Activated naive CD4-positive, alpha-beta T cell treated with anti-CD3 and anti-CD28 coated beads, Interleukin-2, amount 50 U/mL, for 24 hours (primary cell): ENCODE measurements around the gene SLC6A6.
A peak's percentile ranks its signal among the peaks of the same experiment; 100 is the strongest.

Source experiments
- H3K27ac Mint-ChIP-seq: one replicate; pipeline ENCODE4 v1.8.0; 2021; ENCODE audit warnings: mild to moderate bottlenecking, mixed read lengths
- H3K27me3 Mint-ChIP-seq: one replicate; pipeline ENCODE4 v1.8.0; 2021; ENCODE audit warnings: mixed read lengths
- H3K36me3 Mint-ChIP-seq: one replicate; pipeline ENCODE4 v1.8.0; 2021; ENCODE audit warnings: mixed read lengths
- H3K4me1 Mint-ChIP-seq: one replicate; pipeline ENCODE4 v1.8.0; 2021; ENCODE audit warnings: mixed read lengths
- H3K4me3 Mint-ChIP-seq: one replicate; pipeline ENCODE4 v1.8.0; 2021; ENCODE audit warnings: mild to moderate bottlenecking, mixed read lengths
- H3K9me3 Mint-ChIP-seq: one replicate; pipeline ENCODE4 v1.8.0; 2021; ENCODE audit warnings: mixed read lengths

The SLC6A6 gene

DNA sequence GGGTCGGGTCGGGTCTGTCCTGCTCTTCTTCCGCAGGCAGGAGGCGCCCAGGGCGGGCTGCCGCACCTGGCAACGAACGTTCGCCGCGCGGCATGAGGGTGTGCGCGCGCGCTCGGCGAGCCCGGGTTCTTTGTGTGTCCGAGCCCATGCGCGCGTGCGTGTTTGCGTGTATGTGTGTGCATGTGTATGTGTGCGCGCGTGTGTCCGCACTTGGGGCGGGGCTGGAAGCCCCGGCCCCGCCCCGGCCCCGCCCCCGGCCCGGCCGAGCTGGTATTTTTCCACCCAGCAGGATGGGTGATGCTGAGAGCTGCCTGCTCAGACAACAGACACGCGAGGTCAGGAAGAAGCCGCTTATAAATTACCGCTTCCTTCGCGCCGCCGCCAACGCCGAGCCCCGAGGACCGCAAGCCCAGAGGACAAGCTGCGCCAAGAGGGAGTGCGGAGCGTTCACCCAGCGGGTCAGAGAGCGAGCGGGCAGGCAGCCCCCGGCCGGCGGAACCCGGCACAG, at the start of gene SLC6A6:
SLC6A6 (plus strand) TSS at position 303 of the 508 bp plus-strand sequence. CDS start 41,029 bp downstream, outside the sequence.
- Mint-ChIP-seq H3K9me3 (no peaks in the 10 kb centered on the region), H3K4me1 (peaks cover 40% of the 10 kb centered on the region), H3K27me3 (no peaks in the 10 kb centered on the region), H3K4me3 (peak within 1 kb of the TSS; percentile 97), H3K27ac (peak within 1 kb of the TSS; percentile 97), H3K36me3 (peaks cover 4% of the 10 kb centered on the region)

DNA sequence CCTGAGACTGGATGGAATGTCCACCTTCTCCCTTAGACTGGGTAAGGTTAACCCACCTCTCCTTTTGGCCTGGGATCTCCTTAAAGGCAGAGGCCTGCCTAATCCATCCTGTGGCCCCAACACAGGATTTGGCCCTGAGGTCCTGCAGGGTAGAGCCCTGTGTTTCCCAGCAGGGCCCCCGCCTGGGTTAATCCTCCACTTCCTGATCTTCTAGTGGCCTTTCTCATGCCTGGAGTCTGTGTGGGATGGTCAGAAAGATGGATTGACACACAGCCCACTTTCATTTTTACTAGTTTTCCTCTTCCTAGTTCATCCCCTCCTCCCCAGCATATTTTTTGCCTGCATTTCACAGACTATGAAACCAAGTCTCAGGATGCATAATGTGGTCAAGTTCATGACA, 48.9 kb upstream of the SLC6A6 start:
- H3K9me3 Mint-ChIP-seq = no peaks in the 10 kb centered on the region
- H3K27ac Mint-ChIP-seq = no peak overlapping the region
- H3K4me3 Mint-ChIP-seq = no peak overlapping the region
- H3K27me3 Mint-ChIP-seq = no peaks in the 10 kb centered on the region
- no peaks in the 10 kb centered on the region for H3K4me1 Mint-ChIP-seq
- H3K36me3 Mint-ChIP-seq = no peaks in the 10 kb centered on the region

DNA sequence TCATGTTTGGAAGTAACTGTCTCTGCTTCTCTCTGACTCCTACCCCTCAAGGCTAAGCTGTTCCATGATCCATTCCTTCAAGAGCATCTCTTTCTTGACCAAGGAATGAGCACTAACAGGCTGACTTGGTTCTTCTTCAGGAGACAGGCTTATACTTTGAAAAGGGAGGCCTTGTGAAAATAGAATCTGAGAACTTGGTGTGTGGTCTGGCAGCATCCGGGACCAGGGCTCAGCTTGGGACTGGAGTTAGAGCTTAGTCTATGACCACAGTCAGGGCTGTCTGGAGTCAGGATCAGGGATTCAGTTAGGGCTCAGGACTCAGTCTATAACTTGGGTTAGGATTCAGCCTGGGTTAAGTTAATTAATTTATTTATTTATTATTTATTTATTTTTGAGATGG, 44.9 kb upstream of the SLC6A6 start:
- H3K9me3 Mint-ChIP-seq = no peaks in the 10 kb centered on the region
- H3K4me3 Mint-ChIP-seq = no peak overlapping the region
- no peak overlapping the region for H3K27ac Mint-ChIP-seq
- H3K27me3 Mint-ChIP-seq = no peaks in the 10 kb centered on the region
- no peaks in the 10 kb centered on the region for H3K36me3 Mint-ChIP-seq
- H3K4me1 Mint-ChIP-seq = no peaks in the 10 kb centered on the region

DNA sequence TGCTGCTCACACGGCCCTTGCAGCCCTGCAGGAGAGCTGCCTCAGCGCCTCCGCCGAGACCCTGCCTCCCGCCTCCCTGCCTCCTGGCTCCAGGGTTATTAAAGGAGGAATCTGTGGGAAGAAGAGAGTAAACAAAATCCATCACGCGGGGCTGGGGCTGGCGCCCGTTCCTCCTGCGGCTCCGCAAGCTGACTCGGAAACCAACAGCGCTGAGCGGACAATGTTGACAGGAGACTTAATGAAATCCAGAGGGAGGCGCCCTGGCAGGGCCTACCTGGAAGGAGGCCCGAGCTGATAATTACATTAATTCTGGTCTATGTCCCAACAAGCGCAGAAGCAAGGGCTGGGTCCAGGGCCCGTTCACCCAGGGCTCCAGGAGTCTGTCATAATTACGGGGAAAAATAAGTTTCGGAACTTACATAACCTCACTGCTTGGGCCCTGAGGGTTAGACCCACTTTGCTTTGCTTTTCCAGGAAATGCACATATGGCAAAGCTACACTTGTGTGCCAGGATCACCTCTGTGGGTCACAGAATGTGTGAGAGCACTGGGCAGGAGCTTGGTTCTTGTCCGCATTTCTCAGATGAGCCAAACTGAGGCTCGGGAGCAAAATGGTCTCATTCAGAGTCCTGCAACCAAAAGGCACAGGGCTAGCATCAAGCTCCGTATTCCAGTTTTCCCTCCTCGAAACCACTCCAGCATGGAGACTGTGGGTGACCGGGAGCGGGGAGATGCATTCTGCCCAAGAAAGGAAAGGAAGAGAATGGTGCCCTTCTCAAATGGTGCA, 43.8 kb upstream of the SLC6A6 start:
- Mint-ChIP-seq H3K27ac (no peak overlapping the region), H3K36me3 (no peaks in the 10 kb centered on the region), H3K9me3 (no peaks in the 10 kb centered on the region), H3K27me3 (no peaks in the 10 kb centered on the region), H3K4me1 (no peaks in the 10 kb centered on the region), H3K4me3 (no peak overlapping the region)

DNA sequence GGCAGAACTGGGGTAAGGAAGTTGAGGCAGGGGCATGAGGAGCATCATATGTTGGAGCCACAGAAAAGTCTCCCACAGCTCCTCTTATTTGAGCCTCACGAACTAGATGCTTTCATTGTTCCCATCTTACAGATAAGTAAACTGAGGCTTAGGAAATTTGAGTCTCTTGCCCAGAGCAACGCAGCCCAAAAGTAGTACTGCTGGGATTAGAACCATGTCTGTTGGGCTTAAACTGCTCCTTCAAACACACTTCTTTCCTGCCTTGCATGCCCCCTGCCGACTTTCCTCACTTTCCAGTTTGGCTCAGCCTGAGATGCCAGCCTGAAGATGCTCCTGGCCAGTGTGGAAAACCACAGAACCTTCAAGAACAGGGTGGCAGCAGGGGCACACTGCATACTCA, 43.1 kb upstream of the SLC6A6 start:
- H3K27me3 Mint-ChIP-seq = no peaks in the 10 kb centered on the region

DNA sequence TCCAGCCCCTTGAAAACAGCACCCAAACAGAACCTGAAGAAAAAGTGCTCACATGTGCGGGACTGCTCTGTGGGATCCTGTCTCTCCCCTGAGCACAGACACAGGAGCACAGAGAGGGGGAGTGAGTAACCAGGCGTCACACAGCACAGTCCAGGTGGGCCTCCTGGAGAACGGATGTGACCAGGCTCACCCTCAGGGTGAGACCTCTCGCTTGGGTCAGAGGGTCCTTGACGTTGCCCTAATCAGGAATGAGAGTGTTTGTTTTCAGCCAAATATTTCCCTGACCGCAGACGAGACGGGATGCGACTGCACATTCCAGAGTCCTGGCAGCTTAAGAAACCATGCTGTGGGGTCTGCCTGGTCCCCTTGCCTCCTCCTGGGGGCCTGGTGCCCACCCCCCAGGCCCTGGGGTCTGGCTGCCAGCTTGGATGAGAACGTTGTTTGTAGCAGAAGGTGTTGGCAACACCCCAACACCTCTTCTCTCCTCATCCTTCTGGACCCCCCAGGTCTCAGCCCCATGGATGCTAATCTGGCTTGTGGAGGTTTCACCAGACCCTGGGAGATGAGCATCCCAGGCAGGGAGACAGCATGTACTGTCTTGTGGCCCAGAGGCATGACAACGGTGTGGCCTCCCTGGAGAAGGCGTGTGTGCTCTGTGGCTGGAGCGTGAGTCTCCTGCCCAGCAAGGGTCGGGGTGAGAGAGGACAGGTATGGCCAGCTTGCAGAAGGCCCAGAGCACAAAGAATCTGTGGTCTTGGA, 42.1 kb upstream of the SLC6A6 start:
- Mint-ChIP-seq H3K27ac (no peak overlapping the region), H3K4me1 (no peaks in the 10 kb centered on the region), H3K9me3 (no peaks in the 10 kb centered on the region), H3K4me3 (no peak overlapping the region), H3K36me3 (no peaks in the 10 kb centered on the region), H3K27me3 (no peaks in the 10 kb centered on the region)

More for the DNA sequence above, 43.1 kb upstream of the SLC6A6 start:
- H3K4me3 Mint-ChIP-seq = no peak overlapping the region
- no peaks in the 10 kb centered on the region for H3K36me3 Mint-ChIP-seq
- no peaks in the 10 kb centered on the region for H3K9me3 Mint-ChIP-seq
- no peaks in the 10 kb centered on the region for H3K4me1 Mint-ChIP-seq
- H3K27ac Mint-ChIP-seq = no peak overlapping the region

DNA sequence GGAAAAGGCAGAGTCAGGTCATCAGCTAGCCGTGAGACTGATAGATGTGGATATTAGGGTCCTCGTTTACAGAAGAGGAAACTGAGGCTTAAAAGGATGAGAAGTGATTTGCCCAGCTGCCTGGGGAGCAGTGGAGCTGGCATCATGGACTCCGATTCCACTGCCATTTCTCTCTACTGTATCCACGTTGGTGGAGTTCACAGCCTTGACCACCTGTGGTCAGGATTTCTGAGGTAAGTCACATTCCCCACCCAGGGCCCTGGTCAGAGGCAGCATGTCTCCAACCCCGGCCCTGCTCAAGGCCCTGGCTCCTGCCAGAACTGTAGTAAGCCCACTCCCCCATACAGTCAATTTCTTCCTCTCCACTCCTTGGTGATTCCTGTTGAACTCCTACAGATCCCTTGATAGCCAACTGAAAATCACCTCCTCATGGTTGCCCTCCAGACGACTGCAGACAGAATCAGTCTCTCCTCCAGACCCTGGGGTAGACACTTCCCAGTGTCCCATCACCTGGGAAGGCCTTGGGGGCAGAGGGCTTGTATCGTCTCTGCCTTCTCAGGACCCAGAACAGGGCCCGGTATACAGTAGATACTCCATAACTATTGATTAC, 41.2 kb upstream of the SLC6A6 start:
- Mint-ChIP-seq H3K27ac (no peak overlapping the region), H3K4me1 (no peaks in the 10 kb centered on the region), H3K36me3 (no peaks in the 10 kb centered on the region), H3K27me3 (no peaks in the 10 kb centered on the region), H3K4me3 (no peak overlapping the region), H3K9me3 (no peaks in the 10 kb centered on the region)

DNA sequence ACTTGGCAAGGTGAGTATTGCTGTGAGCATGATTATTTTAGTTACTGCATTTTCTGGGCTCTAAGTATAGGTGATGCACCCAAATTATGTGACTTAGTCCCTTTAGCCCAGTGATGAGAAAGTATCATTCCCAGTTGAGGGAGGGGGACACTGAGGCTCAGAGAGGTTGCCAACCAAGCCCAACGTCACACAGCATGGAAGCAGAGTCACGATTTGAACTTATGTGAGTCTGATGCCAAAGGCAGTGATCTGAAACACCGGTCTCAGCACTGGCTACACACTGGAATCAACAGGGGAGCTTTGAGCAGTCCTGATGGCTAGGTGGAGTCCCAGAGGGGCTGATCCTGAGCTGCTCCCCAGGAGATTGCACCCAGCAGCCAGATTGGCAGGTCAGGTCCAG, 39.5 kb upstream of the SLC6A6 start:
- Mint-ChIP-seq H3K4me1 (no peaks in the 10 kb centered on the region), H3K27ac (no peak overlapping the region), H3K4me3 (no peak overlapping the region), H3K27me3 (no peaks in the 10 kb centered on the region), H3K9me3 (no peaks in the 10 kb centered on the region), H3K36me3 (no peaks in the 10 kb centered on the region)

DNA sequence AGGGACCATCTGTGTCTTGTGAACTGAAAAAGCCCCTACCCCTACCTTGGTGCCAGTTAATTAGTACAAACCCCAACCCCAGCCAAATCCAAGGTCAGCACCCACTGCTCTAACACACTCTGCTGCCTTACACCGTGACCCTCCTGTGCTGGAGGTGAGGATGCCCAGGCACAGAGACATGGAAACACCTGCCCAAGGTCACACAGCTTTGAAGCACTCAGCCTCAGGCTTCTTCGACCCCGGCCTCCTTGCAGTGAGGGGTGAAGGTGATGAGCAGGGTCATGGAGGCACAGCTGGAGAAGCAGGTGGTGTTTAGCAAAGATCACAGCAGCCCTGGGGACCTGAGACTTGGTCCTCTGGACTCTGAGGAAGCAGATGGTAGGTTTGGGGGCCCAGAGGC, 39.0 kb upstream of the SLC6A6 start:
- Mint-ChIP-seq H3K36me3 (no peaks in the 10 kb centered on the region), H3K9me3 (no peaks in the 10 kb centered on the region), H3K4me1 (no peaks in the 10 kb centered on the region), H3K4me3 (no peak overlapping the region), H3K27me3 (no peaks in the 10 kb centered on the region), H3K27ac (no peak overlapping the region)

DNA sequence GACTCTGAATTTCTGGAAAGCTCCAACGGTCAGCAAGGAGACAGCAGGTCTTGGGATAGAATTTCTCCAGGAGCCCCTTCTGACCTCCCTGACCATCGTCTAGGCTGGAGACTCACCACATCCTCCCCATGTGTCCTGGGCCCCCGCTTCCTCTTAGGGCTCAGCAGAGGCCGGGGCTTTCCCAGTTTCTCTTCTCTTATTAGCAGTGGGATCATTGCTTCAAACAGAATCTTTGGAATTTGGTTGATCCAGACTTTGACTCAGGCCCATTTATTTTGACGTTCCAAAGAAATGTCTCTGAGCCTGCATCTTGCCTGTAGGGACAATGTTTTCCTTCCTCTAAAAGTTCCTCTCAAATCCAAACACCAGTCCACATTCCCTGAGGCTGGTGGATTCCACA, 38.4 kb upstream of the SLC6A6 start:
- H3K36me3 Mint-ChIP-seq = no peaks in the 10 kb centered on the region

DNA sequence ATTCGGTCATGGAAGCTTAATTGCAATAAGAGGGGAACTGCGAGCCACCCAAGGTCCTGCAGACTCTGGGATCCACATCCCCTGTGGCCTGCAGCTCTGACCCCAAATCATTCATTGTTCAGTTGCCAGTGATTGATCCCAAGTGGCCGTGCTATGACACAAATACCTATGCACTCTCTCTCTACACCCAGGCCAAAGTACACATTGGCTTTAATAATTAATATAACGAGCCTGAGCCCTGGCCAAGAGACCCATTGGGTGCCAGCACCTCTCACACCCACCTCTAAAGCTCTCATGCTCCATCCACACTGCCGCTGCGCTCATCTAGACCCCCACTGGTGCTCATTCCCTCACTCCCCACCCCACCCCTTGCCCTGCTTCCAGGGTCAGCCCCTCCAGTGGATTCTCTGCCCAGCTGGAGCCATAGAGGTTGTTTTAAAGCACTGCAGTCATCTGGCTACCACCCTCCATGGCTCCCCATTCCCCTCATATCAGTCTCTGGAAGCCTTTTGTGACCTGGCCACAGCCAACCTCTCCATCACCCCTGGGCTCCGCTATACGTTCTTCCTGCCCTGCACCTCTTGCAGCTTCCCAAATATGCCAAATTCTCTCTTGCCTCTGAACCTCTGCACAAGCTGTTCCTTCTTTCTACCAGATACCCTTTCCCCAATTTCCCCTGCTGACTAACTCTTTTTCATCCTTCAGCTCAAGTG, 37.7 kb upstream of the SLC6A6 start:
- Mint-ChIP-seq H3K4me3 (no peak overlapping the region), H3K27me3 (no peaks in the 10 kb centered on the region), H3K4me1 (no peaks in the 10 kb centered on the region), H3K27ac (no peak overlapping the region), H3K36me3 (no peaks in the 10 kb centered on the region), H3K9me3 (no peaks in the 10 kb centered on the region)

More for the DNA sequence above, 38.4 kb upstream of the SLC6A6 start:
- Mint-ChIP-seq H3K4me1 (no peaks in the 10 kb centered on the region), H3K27me3 (no peaks in the 10 kb centered on the region), H3K27ac (no peak overlapping the region), H3K9me3 (no peaks in the 10 kb centered on the region), H3K4me3 (no peak overlapping the region)

DNA sequence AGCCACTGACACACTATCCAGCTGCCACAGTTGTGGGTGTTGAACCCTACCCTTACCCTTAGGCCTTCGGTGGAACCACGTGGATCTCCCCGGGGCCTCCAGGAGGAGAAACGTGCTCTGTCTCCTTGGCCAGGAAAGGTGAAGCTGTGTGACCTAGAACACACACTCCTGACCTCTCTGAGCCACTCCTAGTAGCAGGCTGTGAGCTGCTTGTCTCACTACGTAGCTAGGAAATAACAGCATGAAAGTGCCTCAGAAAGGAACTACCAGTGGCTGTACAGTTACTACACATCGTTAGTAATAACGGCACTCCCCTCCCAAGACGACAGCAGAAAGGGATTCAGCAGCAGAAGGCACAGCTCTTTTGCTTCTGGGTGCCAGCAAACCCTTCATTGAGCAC, 36.2 kb upstream of the SLC6A6 start:
- H3K27me3 Mint-ChIP-seq = no peaks in the 10 kb centered on the region
- no peaks in the 10 kb centered on the region for H3K9me3 Mint-ChIP-seq
- H3K36me3 Mint-ChIP-seq = no peaks in the 10 kb centered on the region
- H3K4me1 Mint-ChIP-seq = no peaks in the 10 kb centered on the region
- no peak overlapping the region for H3K27ac Mint-ChIP-seq
- H3K4me3 Mint-ChIP-seq = no peak overlapping the region

DNA sequence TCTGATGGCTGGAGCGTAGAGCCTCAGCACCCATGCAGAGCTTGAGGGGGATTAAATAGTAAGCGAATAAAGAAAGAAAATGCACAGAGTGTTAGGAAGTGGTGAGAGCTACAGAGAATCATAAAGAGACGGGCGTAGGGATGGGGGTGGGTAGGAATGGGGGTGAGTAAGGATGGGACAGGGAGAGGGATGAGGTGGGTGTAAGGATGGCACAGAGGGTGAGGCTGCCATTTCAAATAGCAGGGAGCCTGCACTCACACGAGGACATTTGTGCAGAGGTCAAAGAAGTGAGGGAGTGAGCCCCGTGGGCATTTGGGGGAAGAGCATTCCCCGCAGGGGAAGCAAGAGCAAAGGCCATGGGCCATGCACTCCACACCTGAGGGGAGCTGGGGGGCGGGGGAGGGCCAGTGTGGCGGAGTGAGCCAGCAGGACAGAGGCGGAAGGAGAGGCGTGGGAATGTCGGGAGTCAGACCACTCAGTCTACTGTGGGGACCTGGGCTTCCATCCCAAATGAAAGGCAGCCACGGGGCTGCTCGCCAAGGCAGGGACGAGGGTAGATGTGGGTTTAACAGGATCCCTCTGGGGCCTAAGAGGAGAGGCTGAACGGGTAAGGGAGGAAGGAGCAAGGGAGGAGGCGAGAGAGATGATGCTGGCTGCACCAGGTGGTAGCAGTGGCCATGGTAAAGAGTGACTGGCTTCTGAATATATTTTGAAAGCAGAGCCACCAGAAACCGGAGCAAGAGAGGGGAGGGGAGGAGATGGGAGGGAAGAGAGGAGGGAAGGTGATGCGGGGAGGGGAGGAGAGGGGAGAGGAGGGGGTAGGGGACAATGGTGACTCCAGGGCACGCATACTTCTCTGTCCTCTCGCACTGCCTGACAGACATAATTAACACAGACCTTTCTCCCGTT, 35.2 kb upstream of the SLC6A6 start:
- Mint-ChIP-seq H3K36me3 (no peaks in the 10 kb centered on the region), H3K4me1 (no peaks in the 10 kb centered on the region), H3K9me3 (no peaks in the 10 kb centered on the region), H3K27me3 (no peaks in the 10 kb centered on the region), H3K4me3 (no peak overlapping the region), H3K27ac (peak overlapping the region; percentile 51)

DNA sequence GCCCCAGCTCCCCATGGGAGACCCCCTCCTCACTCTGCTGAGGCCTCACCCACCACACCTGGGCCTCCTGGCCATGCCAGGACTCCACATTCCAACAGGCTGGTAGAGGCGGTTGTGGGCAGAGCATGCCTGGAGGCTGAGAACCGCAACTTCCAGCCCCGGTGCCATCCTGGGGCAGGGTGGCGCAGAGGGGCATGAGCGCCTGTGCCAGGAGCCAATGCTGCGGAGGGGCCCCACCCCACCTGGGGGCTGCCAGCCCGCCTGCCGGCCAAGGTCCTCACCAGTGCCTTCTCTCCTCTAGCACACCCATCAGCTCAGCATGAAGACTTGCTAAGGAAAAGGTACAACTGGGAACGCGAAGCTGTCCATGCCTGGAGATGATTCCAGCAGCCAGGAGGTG, 34.3 kb upstream of the SLC6A6 start:
- Mint-ChIP-seq H3K27me3 (no peaks in the 10 kb centered on the region), H3K4me3 (no peak overlapping the region)

DNA sequence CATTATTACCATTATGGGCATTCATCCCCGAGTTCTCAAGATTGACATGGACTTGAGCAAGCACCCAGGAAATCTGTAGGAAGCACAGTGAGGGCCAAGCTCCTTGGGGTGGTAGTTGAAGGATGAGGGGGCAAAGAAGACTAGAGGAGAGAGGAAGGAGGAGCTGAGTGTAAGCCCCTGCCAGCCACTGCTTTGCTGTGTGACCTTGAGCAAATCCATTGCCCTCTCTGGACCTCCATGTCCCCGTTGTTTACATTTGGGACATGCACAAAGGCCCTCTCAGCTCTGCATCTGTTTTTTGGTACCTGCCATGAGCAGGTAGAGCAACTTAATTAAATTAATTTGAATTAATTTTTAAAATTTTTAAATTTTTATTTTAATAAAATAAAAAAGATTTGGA, 33.5 kb upstream of the SLC6A6 start:
- Mint-ChIP-seq H3K27ac (no peak overlapping the region), H3K4me1 (no peaks in the 10 kb centered on the region), H3K36me3 (no peaks in the 10 kb centered on the region), H3K27me3 (no peaks in the 10 kb centered on the region), H3K9me3 (no peaks in the 10 kb centered on the region), H3K4me3 (no peak overlapping the region)

More for the DNA sequence above, 34.3 kb upstream of the SLC6A6 start:
- H3K27ac Mint-ChIP-seq = no peak overlapping the region
- H3K4me1 Mint-ChIP-seq = no peaks in the 10 kb centered on the region
- H3K36me3 Mint-ChIP-seq = no peaks in the 10 kb centered on the region
- H3K9me3 Mint-ChIP-seq = no peaks in the 10 kb centered on the region
